ENCODE measurements around the gene FBXL20.
"Not testable (repeated sequence)": the region's sequence is repeated elsewhere in the genome, so short reads cannot be mapped to it uniquely, and the experiment has no call there.

The FBXL20 gene

DNA sequence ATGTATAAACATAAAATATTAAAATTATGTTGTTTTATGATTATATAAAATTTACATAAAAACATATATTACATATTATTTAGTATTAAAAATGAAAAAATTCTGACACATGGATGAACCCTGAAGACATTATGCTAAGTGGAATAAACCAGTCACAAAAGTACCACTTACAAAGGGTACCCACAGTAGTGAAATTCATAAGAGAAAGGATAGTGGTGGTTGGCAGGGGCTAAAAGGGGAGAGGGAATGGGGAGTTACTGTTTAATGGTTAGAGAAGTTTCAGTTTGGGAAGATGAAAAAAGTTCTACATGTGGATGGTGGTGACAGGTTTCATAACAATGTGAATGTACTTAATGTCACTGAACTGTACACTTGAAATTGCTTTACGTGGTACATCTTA is 41.4 kb downstream of the FBXL20 start:
- Histone ChIP-seq H3K9ac (ENCODE audit: low read depth, low read length) (no peak overlapping the region), H3K36me3 (ENCODE audit: insufficient read depth, low read length) (no peaks in the 10 kb centered on the region), H3K4me1 (ENCODE audit: insufficient read depth, low read length) (no peaks in the 10 kb centered on the region), H3K9me3 (ENCODE audit: control insufficient read depth, insufficient read depth, low read length) (no peaks in the 10 kb centered on the region)

- Histone ChIP-seq H3K36me3 (ENCODE audit: insufficient read depth, low read length) (no peaks in the 10 kb centered on the region), H3K9me3 (ENCODE audit: control insufficient read depth, insufficient read depth, low read length) (no peaks in the 10 kb centered on the region), H3K4me1 (ENCODE audit: insufficient read depth, low read length) (no peaks in the 10 kb centered on the region), H3K9ac (ENCODE audit: low read depth, low read length) (no peak overlapping the region)
These were observed 43.4 kb downstream of the FBXL20 start for GRCh38 chr17:39357986-39358385.

DNA sequence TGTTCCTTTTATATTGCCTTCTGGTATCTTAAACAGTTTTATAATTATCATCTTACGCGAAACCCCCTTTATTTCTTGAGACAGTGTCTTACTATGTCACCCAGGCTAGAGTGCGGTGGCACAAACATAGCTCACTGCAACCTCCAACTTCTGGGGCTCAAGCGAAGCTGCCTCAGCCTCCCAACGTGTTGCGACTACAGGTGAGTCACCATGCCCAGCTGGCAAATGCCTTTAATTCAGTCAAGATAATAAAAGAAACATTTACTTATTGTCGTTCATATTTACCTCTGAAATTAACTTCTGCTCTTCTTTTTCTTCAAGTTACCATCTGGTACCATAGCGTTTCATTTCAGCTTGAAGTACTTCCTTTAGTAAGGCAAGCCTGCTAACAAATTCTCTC is 43.9 kb downstream of the FBXL20 start:
- H3K9ac ChIP-seq (ENCODE audit: low read depth, low read length), result no peak overlapping the region
- no peaks in the 10 kb centered on the region for H3K36me3 ChIP-seq (ENCODE audit: insufficient read depth, low read length)
- H3K9me3 ChIP-seq (ENCODE audit: control insufficient read depth, insufficient read depth, low read length), result no peaks in the 10 kb centered on the region
- H3K4me1 ChIP-seq (ENCODE audit: insufficient read depth, low read length), result no peaks in the 10 kb centered on the region

GRCh38 chr17:39352986-39353385 is 48.4 kb downstream of the FBXL20 start:
- H3K9me3 ChIP-seq (ENCODE audit: control insufficient read depth, insufficient read depth, low read length), result no peaks in the 10 kb centered on the region
- H3K9ac ChIP-seq (ENCODE audit: low read depth, low read length), result no peak overlapping the region
- H3K4me1 ChIP-seq (ENCODE audit: insufficient read depth, low read length), result no peaks in the 10 kb centered on the region
- no peaks in the 10 kb centered on the region for H3K36me3 ChIP-seq (ENCODE audit: insufficient read depth, low read length)

DNA sequence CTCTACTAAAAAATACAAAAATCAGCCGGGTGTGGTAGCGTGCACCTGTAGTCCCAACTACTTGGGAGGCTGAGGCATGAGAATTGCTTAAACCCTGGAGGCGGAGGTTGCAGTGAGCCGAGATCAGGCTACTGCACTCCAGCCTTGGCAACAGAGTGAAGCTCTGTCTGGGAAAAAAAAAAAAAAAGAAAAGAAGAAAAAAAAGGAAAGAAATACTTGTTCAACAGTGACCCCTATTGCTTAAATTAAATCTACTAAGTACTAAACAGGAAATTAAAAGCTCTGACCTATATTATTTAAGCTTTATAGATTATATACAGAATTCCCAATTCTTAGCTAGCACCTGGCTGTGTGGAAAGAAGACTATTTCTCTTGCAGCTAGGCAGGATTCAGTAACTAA is 48.9 kb downstream of the FBXL20 start:
- H3K4me1 ChIP-seq (ENCODE audit: insufficient read depth, low read length), result no peaks in the 10 kb centered on the region
- no peak overlapping the region for H3K9ac ChIP-seq (ENCODE audit: low read depth, low read length)
- no peaks in the 10 kb centered on the region for H3K9me3 ChIP-seq (ENCODE audit: control insufficient read depth, insufficient read depth, low read length)
- no peaks in the 10 kb centered on the region for H3K36me3 ChIP-seq (ENCODE audit: insufficient read depth, low read length)

- Histone ChIP-seq H3K4me1 (ENCODE audit: insufficient read depth, low read length) (no peaks in the 10 kb centered on the region), H3K36me3 (ENCODE audit: insufficient read depth, low read length) (no peaks in the 10 kb centered on the region), H3K9me3 (ENCODE audit: control insufficient read depth, insufficient read depth, low read length) (no peaks in the 10 kb centered on the region), H3K9ac (ENCODE audit: low read depth, low read length) (no peak overlapping the region)
These were observed 49.9 kb downstream of the FBXL20 start for GRCh38 chr17:39351508-39351907.

DNA sequence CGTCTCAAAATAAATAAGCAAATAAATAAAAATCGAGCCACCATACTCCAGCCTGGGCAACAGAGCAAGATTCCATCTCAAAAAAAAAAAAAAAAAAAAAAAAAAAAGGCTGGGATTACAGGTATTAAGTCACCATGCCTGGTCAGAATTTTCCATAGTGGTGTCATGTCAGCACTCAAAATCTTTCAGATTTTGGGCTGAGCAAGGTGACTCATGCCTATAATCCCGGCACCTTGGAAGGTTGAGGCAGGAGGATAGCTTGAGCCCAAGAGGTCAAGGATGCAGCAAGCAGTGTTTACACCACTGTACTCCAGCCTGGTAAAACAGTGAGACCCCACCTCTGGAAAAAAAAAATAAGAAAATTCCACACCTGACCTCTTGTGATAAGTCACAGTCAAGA is 52.2 kb downstream of the FBXL20 start:
- no peaks in the 10 kb centered on the region for H3K36me3 ChIP-seq (ENCODE audit: insufficient read depth, low read length)
- no peak overlapping the region for H3K9ac ChIP-seq (ENCODE audit: low read depth, low read length)
- no peaks in the 10 kb centered on the region for H3K4me1 ChIP-seq (ENCODE audit: insufficient read depth, low read length)
- no peaks in the 10 kb centered on the region for H3K9me3 ChIP-seq (ENCODE audit: control insufficient read depth, insufficient read depth, low read length)

- H3K9me3 ChIP-seq (ENCODE audit: control insufficient read depth, insufficient read depth, low read length); H3K9ac ChIP-seq (ENCODE audit: low read depth, low read length): not testable (repeated sequence)
These were observed 54.6 kb downstream of the FBXL20 start for GRCh38 chr17:39346863-39347262.

GRCh38 chr17:39341541-39341940 is 59.9 kb downstream of the FBXL20 start:
- Histone ChIP-seq H3K4me1 (ENCODE audit: insufficient read depth, low read length) (no peaks in the 10 kb centered on the region), H3K9ac (ENCODE audit: low read depth, low read length) (no peak overlapping the region), H3K36me3 (ENCODE audit: insufficient read depth, low read length) (no peaks in the 10 kb centered on the region; the same call in 1 of the 2 replicates), H3K9me3 (ENCODE audit: control insufficient read depth, insufficient read depth, low read length) (no peaks in the 10 kb centered on the region)

More at GRCh38 chr17:39346863-39347262, 54.6 kb downstream of the FBXL20 start:
- not testable (repeated sequence) for H3K4me1 ChIP-seq (ENCODE audit: insufficient read depth, low read length); H3K36me3 ChIP-seq (ENCODE audit: insufficient read depth, low read length)

DNA sequence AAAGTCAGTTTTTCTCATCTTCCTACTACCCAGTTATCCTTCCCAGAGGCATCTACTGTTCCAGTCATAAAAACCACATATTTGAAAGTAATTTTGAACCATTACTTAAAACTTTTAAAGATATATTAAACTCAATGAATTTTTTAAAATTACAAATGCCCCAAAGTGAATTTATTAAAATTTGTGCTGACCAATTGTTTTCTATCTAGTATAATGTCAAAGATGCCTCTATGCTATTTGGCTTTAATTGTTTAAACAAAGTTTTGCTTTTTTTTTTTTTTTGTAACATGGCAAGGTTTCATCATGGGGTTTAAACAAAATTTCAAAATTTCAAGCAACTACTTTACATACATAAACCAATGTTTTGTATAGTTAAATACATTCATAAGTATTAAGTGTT is 60.7 kb downstream of the FBXL20 start:
- no peaks in the 10 kb centered on the region for H3K9me3 ChIP-seq (ENCODE audit: control insufficient read depth, insufficient read depth, low read length)
- H3K4me1 ChIP-seq (ENCODE audit: insufficient read depth, low read length), result no peaks in the 10 kb centered on the region
- no peaks in the 10 kb centered on the region; the same call in 1 of the 2 replicates for H3K36me3 ChIP-seq (ENCODE audit: insufficient read depth, low read length)
- H3K9ac ChIP-seq (ENCODE audit: low read depth, low read length), result no peak overlapping the region

DNA sequence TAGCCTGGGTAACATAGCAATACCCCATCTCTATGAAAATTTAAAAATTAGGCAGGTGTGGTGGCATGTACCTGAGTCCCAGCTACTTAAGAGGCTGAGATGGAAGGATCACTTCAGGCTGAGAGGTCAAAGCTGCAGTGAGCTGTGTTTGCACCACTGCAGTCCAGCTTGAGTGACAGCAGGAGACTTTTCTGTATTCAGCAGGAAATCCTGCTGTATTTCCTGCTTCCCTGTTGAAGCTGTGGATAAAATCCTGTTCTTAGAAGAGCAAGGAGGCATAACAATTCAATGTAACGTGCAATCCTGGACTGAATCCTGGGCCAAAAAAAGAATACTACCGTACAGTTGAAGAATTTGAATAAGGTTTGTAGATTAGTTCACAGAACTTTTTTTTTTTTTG is 62.2 kb downstream of the FBXL20 start:
- H3K9me3 ChIP-seq (ENCODE audit: control insufficient read depth, insufficient read depth, low read length), result no peaks in the 10 kb centered on the region
- H3K36me3 ChIP-seq (ENCODE audit: insufficient read depth, low read length), result no peaks in the 10 kb centered on the region; the same call in 1 of the 2 replicates
- no peak overlapping the region for H3K9ac ChIP-seq (ENCODE audit: low read depth, low read length)
- no peaks in the 10 kb centered on the region for H3K4me1 ChIP-seq (ENCODE audit: insufficient read depth, low read length)

DNA sequence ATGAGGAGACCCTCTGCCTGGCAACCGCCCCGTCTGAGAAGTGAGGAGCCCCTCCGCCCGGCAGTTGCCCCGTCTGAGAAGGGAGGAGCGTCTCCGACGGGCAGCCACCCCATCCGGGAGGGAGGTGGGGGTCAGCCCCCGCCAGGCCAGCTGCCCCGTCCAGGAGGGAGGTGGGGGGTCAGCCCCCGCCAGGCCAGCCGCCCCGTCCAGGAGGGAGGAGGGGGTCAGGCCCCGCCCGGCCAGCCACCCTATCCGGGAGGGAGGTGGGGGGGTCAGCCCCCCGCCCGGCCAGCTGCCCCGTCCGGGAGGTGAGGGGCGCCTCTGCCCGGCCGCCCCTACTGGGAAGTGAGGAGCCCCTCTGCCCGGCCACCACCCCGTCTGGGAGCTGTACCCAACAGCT is 63.8 kb downstream of the FBXL20 start:
- not testable (repeated sequence) for H3K9me3 ChIP-seq (ENCODE audit: control insufficient read depth, insufficient read depth, low read length); H3K9ac ChIP-seq (ENCODE audit: low read depth, low read length); H3K36me3 ChIP-seq (ENCODE audit: insufficient read depth, low read length); H3K4me1 ChIP-seq (ENCODE audit: insufficient read depth, low read length)

- H3K4me1 ChIP-seq (ENCODE audit: insufficient read depth, low read length), result no peaks in the 10 kb centered on the region
- H3K9me3 ChIP-seq (ENCODE audit: control insufficient read depth, insufficient read depth, low read length), result peaks cover 5% of the 10 kb centered on the region; the same call in 1 of the 2 replicates
- no peaks in the 10 kb centered on the region for H3K36me3 ChIP-seq (ENCODE audit: insufficient read depth, low read length)
- no peak overlapping the region for H3K9ac ChIP-seq (ENCODE audit: low read depth, low read length)
These were observed 65.7 kb downstream of the FBXL20 start for GRCh38 chr17:39335704-39336223.

- not testable (repeated sequence) for H3K9ac ChIP-seq (ENCODE audit: low read depth, low read length); H3K4me1 ChIP-seq (ENCODE audit: insufficient read depth, low read length); H3K9me3 ChIP-seq (ENCODE audit: control insufficient read depth, insufficient read depth, low read length)
These were observed 67.2 kb downstream of the FBXL20 start for GRCh38 chr17:39334008-39334744.

GRCh38 chr17:39332092-39332491 is 69.3 kb downstream of the FBXL20 start:
- no peaks in the 10 kb centered on the region for H3K36me3 ChIP-seq (ENCODE audit: insufficient read depth, low read length)
- no peaks in the 10 kb centered on the region for H3K4me1 ChIP-seq (ENCODE audit: insufficient read depth, low read length)
- H3K9me3 ChIP-seq (ENCODE audit: control insufficient read depth, insufficient read depth, low read length), result peaks cover 5% of the 10 kb centered on the region; the same call in 1 of the 2 replicates
- H3K9ac ChIP-seq (ENCODE audit: low read depth, low read length), result no peak overlapping the region

More at GRCh38 chr17:39334008-39334744, 67.2 kb downstream of the FBXL20 start:
- H3K36me3 ChIP-seq (ENCODE audit: insufficient read depth, low read length), result not testable (repeated sequence)
